Esophagus squamous epithelium (tissue), 5 donors: ENCODE measurements around the gene DHCR24. TPM values are rescaled to one million over a fixed set of nuclear protein-coding genes. Genes with fewer than 3 reads are reported as not detected.

Experiments
- DNase-seq: peaks from one replicate; lab custom pipeline; 2025; lab: John Stamatoyannopoulos, UW
- H3K27ac ChIP-seq, 4 donors: fragments of 200-600 bp; sonication (generic); one replicate each; pipeline ENCODE4 v1.5.1; 2016 to 2019; ENCODE audit warnings: mild to moderate bottlenecking in 1 of 4
- H3K27me3 ChIP-seq, 4 donors: fragments of 200-600 bp; sonication (generic); 1 replicate in 3 of 4; 2 replicates in 1 of 4; pipeline versions ENCODE4 v1.5.1 to v1.6.0; 2017 to 2021; ENCODE audit warnings: antibody characterized with exemption in 1 of 4
- H3K36me3 ChIP-seq, 3 donors: fragments of 200-600 bp; sonication (generic); one replicate each; pipeline ENCODE4 v1.5.1; 2016 to 2019
- H3K4me1 ChIP-seq, 3 donors: fragments of 200-600 bp; sonication (generic); one replicate each; pipeline ENCODE4 v1.5.1; 2017 to 2019
- H3K4me3 ChIP-seq, 4 donors: fragments of 200-600 bp; sonication (generic); 1 replicate in 3 of 4; 2 replicates in 1 of 4; pipeline ENCODE4 v1.5.1; 2016 to 2019; ENCODE audit warnings: mild to moderate bottlenecking in 2 of 4, moderate library complexity in 1 of 4
- H3K9me3 ChIP-seq, 3 donors: fragments of 200-600 bp; sonication (generic); one replicate each; pipeline ENCODE4 v1.5.1; 2016 to 2019
- POLR2A ChIP-seq, 4 donors: fragments of 450-650 bp; IDR thresholded peaks; one replicate each; pipeline ENCODE4 v1.6.1; 2017; ENCODE audit warnings: antibody characterized with exemption in 4 of 4, mild to moderate bottlenecking in 4 of 4, moderate library complexity in 3 of 4
- WGBS, 2 donors: methylation state at CpG; one replicate each; pipeline ENCODE4 v1.1.5; 2018; 5-methylcytosine and 5-hydroxymethylcytosine counted together
- intact Hi-C: fragments of 100-400 bp; cut with DNase I; formaldehyde crosslinking; loops from one replicate; pipeline ENCODE4 v1.15.0; 2022
- total RNA-seq, 4 donors: library from RNA; depleted of rRNA; stranded (reverse); fragments of >200 nt; gene quantifications; one replicate each; pipeline ENCODE4 v1.1.0, GENCODE V29; 2016
- TF ChIP-seq, protein P1 (sequence below), 6 experiments: fragments of 450-650 bp in 4 of 6; fragments of 200-600 bp in 2 of 6; sonication (generic) in 2 of 6; IDR thresholded peaks; one replicate each; pipeline ENCODE4 v1.5.1; 2016 to 2019; ENCODE audit warnings: antibody characterized with exemption in 6 of 6, mild to moderate bottlenecking in 4 of 6, moderate library complexity in 4 of 6
- donor health status: DM: yes; HTN: yes; CAD: no.

The DHCR24 gene
- total RNA-seq, 4 donors from 2014 or later = 285 to 499 (median 340) TPM

DNA sequence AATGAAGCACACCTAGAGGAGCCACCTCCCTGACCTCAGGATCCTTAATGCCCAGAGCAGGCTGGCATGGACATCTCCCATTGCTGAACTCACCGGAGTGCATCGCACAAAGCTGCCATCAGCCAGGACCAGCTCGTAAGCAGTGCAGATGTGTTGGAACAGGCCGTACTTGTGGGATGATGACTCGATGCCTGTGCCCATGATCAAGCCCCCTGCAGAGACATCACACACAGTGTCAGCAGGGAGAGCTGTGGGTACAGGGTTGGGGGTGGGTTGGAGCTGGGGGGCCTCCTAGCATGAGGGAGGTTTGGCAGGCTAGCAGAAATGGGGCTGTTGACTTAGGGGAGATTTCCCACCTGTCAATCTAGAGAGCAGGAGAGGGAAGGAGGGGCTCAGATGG lies 12.0 kb downstream of the DHCR24 start:
- no peak overlapping the region for H3K4me3 ChIP-seq
- TF ChIP-seq, protein P1, sequence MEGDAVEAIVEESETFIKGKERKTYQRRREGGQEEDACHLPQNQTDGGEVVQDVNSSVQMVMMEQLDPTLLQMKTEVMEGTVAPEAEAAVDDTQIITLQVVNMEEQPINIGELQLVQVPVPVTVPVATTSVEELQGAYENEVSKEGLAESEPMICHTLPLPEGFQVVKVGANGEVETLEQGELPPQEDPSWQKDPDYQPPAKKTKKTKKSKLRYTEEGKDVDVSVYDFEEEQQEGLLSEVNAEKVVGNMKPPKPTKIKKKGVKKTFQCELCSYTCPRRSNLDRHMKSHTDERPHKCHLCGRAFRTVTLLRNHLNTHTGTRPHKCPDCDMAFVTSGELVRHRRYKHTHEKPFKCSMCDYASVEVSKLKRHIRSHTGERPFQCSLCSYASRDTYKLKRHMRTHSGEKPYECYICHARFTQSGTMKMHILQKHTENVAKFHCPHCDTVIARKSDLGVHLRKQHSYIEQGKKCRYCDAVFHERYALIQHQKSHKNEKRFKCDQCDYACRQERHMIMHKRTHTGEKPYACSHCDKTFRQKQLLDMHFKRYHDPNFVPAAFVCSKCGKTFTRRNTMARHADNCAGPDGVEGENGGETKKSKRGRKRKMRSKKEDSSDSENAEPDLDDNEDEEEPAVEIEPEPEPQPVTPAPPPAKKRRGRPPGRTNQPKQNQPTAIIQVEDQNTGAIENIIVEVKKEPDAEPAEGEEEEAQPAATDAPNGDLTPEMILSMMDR (IDR thresholded peaks at IDR 0.05) = no peak
- TF ChIP-seq POLR2A (IDR thresholded peaks at IDR 0.05) = no peak
- intact Hi-C loops = no loop called here
- DNase-seq = no peak
- WGBS, 2 donors = 86 to 95% methylated on average over 5 of the region's 5 CpGs
- H3K27me3 ChIP-seq = no peaks in the 10 kb centered on the region
- no peak overlapping the region for H3K27ac ChIP-seq
- peaks cover 0 to 27% (median 0%) of the 10 kb centered on the region in 3 donors for H3K4me1 ChIP-seq
- peaks cover 18 to 99% (median 30%) of the 10 kb centered on the region in 3 donors for H3K36me3 ChIP-seq
- no peaks in the 10 kb centered on the region for H3K9me3 ChIP-seq

DNA sequence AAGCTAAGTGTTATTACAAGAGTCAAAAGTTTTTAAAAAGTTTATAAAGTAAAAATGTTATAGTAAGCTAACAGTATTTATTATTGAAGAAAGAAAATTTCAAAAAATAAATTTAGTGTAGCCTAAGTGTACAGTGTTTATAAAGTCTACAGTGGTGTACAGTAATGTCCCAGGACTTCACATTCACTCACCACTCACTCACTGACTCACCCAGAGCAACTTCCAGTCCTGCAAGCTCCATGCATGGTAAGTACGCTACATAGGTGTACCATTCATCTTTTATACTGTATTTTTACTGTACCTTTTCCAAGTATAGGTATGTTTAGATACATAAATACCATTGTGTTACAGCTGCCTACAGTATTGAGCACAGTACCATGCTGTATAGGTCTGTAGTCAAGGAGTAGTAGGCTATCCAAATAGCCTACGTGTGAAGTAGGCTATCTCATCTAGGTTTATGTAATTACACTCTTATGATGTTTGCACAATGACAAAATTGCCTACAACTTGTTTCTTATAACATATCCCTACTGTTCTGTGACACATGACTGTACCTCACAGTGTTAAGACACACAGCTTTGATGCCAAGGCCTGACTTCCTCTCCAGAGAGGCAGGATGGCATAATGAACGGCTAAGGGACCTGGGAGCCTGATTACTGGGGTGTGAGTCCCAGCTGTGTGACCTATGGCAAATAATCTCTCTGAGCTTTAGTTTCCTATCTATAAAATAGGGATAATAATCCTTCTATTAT lies 12.7 kb downstream of the DHCR24 start:
- Histone ChIP-seq H3K27me3 (no peaks in the 10 kb centered on the region), H3K36me3 (peaks cover 18 to 99% (median 30%) of the 10 kb centered on the region in 3 donors), H3K9me3 (no peaks in the 10 kb centered on the region), H3K4me3 (no peak overlapping the region), H3K4me1 (peaks cover 0 to 26% (median 0%) of the 10 kb centered on the region in 3 donors), H3K27ac (no peak overlapping the region)
- WGBS, 2 donors = 72 to 88% methylated on average over 3 of the region's 3 CpGs
- intact Hi-C loops = no loop called here
- DNase-seq = no peak
- no peak for TF ChIP-seq POLR2A (IDR thresholded peaks at IDR 0.05)
- TF ChIP-seq, protein P1 (IDR thresholded peaks at IDR 0.05) = no peak

DNA sequence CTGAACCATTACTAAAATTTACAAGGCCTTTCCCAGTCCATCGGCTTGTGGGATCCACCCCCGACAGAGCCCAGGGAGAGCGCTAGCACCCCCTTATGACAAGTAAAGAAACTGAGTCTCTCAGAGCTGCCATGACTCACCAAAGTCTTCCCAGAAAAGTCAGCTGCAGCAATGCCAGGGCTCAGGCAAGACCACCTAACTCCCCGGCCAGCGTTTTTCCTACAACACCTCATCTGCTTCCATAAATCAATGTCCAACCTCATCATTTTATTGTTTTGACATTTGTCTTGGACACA lies 15.0 kb downstream of the DHCR24 start:
- Histone ChIP-seq H3K27ac (no peak overlapping the region), H3K9me3 (no peaks in the 10 kb centered on the region), H3K27me3 (no peaks in the 10 kb centered on the region), H3K36me3 (peaks cover 18 to 100% (median 40%) of the 10 kb centered on the region in 3 donors), H3K4me3 (no peak overlapping the region), H3K4me1 (peaks cover 0 to 12% (median 0%) of the 10 kb centered on the region in 3 donors)
- TF ChIP-seq, protein P1 (IDR thresholded peaks at IDR 0.05) = no peak
- TF ChIP-seq POLR2A (IDR thresholded peaks at IDR 0.05) = no peak
- intact Hi-C loops = no loop called here
- WGBS, 2 donors = 91 to 93% methylated on average over 5 of the region's 5 CpGs
- no peak for DNase-seq

DNA sequence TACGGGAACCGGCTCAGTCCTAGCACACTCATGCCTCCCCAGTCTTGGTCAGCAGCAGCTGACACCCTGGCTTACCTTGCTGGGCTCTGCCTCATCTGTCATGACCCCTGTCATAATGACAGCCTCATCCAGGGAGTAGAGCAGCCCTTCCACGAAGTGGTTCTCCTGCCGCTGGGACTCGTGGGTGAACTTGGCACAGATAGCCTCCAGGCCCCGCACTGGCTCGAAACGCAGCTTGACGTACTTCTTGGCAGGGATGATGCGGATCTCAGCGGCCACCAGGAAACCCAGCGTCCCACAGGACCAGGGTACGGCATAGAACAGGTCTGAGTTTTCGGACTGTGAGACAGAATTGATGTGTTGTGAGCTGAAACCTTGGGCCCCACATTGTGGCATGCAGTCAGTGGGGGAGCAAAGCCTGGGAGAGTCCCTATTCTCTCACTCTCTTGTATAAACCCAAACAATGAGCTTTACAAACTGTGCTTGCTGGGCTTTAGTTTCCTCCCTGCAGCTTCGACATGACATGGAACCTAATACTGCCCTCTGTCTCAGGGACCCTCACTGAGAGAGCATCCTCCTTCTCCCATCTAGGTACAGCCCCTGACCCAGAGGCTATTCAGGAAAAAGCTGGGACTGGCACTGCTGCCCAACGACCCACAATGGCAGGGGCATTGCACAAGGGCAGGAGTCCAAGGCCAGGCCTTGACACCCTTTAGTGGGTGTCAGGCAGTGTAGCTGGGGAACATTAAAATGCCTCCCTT lies 15.5 kb downstream of the DHCR24 start:
- intact Hi-C loops = no loop called here
- no peaks in the 10 kb centered on the region for H3K27me3 ChIP-seq
- H3K4me3 ChIP-seq = no peak overlapping the region
- TF ChIP-seq, protein P1 (IDR thresholded peaks at IDR 0.05) = no peak
- TF ChIP-seq POLR2A (IDR thresholded peaks at IDR 0.05) = no peak
- H3K36me3 ChIP-seq = peaks cover 19 to 100% (median 40%) of the 10 kb centered on the region in 3 donors
- no peak for DNase-seq
- peaks cover 0 to 9% (median 0%) of the 10 kb centered on the region in 3 donors for H3K4me1 ChIP-seq
- 56 to 69% methylated on average over 2 to 3 of the region's 16 CpGs for WGBS, 2 donors
- H3K27ac ChIP-seq = no peak overlapping the region
- no peaks in the 10 kb centered on the region for H3K9me3 ChIP-seq

DNA sequence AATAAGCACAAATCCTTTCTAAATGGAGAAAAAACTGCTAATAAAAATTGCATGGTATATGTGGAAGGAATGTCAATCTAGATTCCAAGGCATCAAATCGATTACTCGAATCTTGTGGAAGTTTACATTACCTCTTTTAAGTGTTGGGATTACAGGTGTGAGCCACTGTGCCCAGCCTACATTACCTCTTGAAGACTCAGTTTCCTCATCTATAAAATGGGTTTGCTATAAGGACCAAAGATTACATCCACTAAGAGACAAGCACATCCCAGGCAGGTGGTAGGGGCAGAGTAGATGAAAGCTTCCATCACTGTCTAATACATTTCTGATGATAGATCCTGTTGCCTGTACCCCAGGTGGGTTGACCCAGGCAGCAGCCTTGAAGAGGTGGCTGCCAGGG lies 16.1 kb downstream of the DHCR24 start:
- TF ChIP-seq POLR2A (IDR thresholded peaks at IDR 0.05) = no peak
- TF ChIP-seq, protein P1 (IDR thresholded peaks at IDR 0.05) = no peak
- peaks cover 0 to 3% (median 0%) of the 10 kb centered on the region in 3 donors for H3K4me1 ChIP-seq
- WGBS, 2 donors = 95 to 100% methylated on average over 2 of the region's 2 CpGs
- no peak for DNase-seq
- H3K27ac ChIP-seq = no peak overlapping the region
- H3K27me3 ChIP-seq = no peaks in the 10 kb centered on the region
- intact Hi-C loops = no loop called here
- H3K9me3 ChIP-seq = no peaks in the 10 kb centered on the region
- H3K4me3 ChIP-seq = no peak overlapping the region
- H3K36me3 ChIP-seq = peaks cover 18 to 100% (median 39%) of the 10 kb centered on the region in 3 donors
